AG10803 (cell line): ENCODE results near the gene H6PD.

ENCODE experiments used
- DNase-seq: peaks from one replicate; pipeline ENCODE4 v3.0.0; 2010; ENCODE audit warnings: low read depth
- H3K4me3 ChIP-seq: 2 replicates; pipeline ENCODE4 v1.5.1; 2011; ENCODE audit warnings: mild to moderate bottlenecking, low read length, control low read depth
- TF ChIP-seq, protein P1 (sequence below): conservative IDR thresholded peaks from 2 replicates; pipeline ENCODE4 v1.5.1; 2011; ENCODE audit warnings: mild to moderate bottlenecking, low read length, control low read depth, inconsistent platforms

Gene H6PD

DNA sequence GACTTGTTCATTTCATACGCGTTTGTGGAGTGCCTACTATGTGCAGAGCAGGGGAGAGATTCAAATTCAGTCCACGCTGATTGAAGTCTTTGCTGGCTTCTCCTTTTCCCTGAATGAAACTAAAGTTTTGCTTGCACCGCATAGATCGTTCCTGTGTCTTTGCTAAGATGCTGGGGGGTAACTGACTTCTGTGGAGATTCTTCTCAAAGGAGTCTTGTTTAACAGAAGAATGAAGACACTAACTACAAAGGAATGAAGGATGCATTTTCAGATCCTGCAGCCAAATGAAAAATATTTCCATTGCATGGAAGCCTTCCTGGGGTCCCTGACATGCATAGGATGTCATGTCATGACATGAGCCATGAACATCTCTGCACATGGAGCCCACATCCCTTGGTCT lies 26.9 kb upstream of the H6PD start:
- no peak for DNase-seq
- H3K4me3 ChIP-seq: no peak overlapping the region
- TF ChIP-seq, protein P1, sequence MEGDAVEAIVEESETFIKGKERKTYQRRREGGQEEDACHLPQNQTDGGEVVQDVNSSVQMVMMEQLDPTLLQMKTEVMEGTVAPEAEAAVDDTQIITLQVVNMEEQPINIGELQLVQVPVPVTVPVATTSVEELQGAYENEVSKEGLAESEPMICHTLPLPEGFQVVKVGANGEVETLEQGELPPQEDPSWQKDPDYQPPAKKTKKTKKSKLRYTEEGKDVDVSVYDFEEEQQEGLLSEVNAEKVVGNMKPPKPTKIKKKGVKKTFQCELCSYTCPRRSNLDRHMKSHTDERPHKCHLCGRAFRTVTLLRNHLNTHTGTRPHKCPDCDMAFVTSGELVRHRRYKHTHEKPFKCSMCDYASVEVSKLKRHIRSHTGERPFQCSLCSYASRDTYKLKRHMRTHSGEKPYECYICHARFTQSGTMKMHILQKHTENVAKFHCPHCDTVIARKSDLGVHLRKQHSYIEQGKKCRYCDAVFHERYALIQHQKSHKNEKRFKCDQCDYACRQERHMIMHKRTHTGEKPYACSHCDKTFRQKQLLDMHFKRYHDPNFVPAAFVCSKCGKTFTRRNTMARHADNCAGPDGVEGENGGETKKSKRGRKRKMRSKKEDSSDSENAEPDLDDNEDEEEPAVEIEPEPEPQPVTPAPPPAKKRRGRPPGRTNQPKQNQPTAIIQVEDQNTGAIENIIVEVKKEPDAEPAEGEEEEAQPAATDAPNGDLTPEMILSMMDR: no peak

DNA sequence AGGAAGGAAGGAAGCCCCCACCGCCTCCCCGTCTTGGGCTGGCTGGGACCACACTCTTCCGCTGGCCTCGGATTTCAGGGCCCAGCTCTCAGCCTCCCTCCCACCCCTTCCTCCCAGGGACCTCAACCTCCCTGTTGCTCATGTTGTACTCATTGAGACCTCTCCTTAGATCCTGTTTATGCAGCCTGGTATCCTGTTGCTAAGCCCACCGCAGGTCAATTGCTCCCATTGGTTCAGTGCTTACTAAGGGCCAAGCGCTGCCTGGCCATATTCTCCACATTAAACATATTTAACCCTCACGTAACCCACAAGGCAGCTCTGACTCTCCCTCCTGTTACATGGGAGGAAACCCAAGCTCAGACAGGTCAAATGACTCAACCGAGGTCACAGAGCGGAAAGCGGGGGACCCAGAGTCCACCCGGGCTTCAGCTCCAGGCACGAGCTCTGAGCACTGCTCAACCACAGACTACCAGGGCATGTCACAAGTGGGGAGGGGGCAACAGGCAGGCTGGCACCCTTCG lies 23.2 kb upstream of the H6PD start:
- no peak for DNase-seq
- no peak overlapping the region for H3K4me3 ChIP-seq
- TF ChIP-seq, protein P1: no peak

DNA sequence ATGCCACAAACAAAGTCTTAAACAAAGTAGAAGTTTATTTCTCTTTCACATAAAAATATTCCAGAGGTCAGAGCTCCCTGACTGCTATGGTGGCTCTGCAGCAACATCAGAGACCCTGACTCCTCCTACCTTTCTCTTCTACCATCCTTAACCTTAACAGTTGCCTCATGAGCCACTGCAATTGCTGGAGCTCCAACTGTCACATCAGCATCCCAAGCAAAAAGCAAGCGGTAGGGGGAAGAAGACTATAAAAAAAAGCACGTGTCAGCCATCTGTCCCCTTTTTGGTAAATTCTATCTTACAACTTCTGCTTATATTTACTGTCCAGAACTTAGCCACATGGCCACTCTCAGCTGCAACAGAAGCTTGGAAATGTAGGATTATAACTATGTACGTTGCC lies 21.8 kb upstream of the H6PD start:
- DNase-seq: no peak
- TF ChIP-seq, protein P1: no peak
- H3K4me3 ChIP-seq: no peak overlapping the region

DNA sequence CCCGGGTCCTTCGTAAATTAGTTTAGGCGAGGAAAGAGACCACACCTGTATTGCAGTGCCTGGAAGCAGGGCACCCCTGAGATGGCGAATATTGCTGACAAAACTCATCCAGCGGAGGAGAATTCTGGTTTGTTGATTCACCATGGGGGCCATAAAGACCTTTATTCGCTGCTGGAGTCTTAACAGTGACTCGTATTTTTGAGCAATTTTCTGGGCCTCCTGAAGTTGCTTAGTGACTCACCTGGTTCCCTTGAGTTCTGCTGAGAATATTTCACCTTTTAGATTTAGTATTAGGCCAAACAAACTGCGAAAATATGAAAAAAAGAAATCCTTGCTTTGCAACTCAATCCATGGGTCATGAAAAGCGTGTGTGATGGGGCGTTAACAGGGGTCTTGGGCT lies 20.6 kb upstream of the H6PD start:
- no peak for DNase-seq
- TF ChIP-seq, protein P1: no peak
- no peak overlapping the region for H3K4me3 ChIP-seq

GRCh38 chr1:9218917-9219316 lies 15.7 kb upstream of the H6PD start:
- H3K4me3 ChIP-seq: no peak overlapping the region
- TF ChIP-seq, protein P1: no peak
- no peak for DNase-seq

DNA sequence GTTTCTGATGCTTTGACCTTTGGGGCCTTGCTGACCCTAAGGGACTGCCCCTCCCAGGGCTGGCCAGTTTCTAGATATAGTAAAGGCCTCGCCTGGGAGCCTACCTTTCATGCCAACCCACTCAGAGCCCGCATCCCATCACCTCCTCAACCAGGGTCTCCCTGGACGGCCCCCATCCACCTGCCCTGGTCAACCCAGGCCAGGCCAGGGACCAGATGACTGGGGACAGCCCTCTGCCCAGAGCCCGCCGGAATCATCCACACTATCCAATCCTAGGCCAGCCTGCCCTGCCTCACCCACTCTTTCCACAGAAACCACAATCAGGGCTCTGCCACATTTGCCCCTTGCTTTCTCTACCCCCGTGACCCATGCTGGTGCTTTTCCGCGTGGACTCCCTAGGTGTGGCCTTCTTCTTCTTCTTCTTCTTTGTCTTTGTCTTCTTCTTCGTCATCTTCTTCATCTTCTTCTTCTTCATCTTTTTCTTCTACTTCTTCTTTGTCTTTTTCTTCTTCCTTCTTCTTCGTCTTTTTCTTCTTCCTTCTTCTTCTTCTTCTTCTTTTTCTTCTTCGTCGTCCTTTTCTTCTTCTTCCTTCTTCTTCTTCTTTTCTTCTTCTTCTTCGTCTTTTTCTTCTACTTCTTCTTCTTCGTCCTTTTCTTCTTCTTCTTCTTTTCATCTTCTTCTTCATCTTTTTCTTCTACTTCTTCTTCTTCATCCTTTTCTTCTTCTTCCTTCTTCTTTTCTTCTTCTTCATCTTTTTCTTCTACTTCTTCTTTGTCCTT lies 11.5 kb upstream of the H6PD start:
- no peak for DNase-seq
- TF ChIP-seq, protein P1: no peak
- H3K4me3 ChIP-seq: no peak overlapping the region
